Activated B cell treated with CpG ODN at 0.5 μM for 24 hours (primary cell): ENCODE results near the gene MTM1. TPM values are rescaled to one million over a fixed set of nuclear protein-coding genes. Genes with fewer than 3 reads are reported as not detected.
A peak's percentile ranks its signal among the peaks of the same experiment; 100 is the strongest.

Source experiments
- ATAC-seq: fragments of 200-7000 bp; cut with Tn5 transposase; one replicate; pipeline ENCODE4 v1.10.0; 2021; ENCODE audit warnings: low read depth, mild to moderate bottlenecking, moderate library complexity
- CTCF ChIA-PET: fragments of 350-600 bp; sonication (Branson Sonifier 250); formaldehyde crosslinking; loops from one replicate; lab custom pipeline; 2021; ENCODE audit warnings: antibody characterized with exemption; lab: Charles Lee
- POLR2A ChIA-PET: fragments of 350-600 bp; sonication (Branson Sonifier 250); formaldehyde crosslinking; loops from one replicate; lab custom pipeline; 2021; ENCODE audit warnings: antibody characterized with exemption; lab: Charles Lee
- DNase-seq: peaks from one replicate; pipeline ENCODE4 v3.0.0; 2022
- H3K27ac Mint-ChIP-seq: one replicate; pipeline ENCODE4 v1.8.0; 2020; ENCODE audit warnings: mixed read lengths
- H3K27me3 Mint-ChIP-seq: one replicate; pipeline ENCODE4 v1.8.0; 2021; ENCODE audit warnings: mixed read lengths
- H3K36me3 Mint-ChIP-seq: one replicate; pipeline ENCODE4 v1.8.0; 2021; ENCODE audit warnings: low read depth, mixed read lengths
- H3K4me1 Mint-ChIP-seq: one replicate; pipeline ENCODE4 v1.8.0; 2021; ENCODE audit warnings: mixed read lengths
- H3K4me3 Mint-ChIP-seq: one replicate; pipeline ENCODE4 v1.8.0; 2020; ENCODE audit warnings: mild to moderate bottlenecking, mixed read lengths
- H3K9me3 Mint-ChIP-seq: one replicate; pipeline ENCODE4 v1.8.0; 2020; ENCODE audit warnings: mixed read lengths
- CTCF ChIP-seq: fragments of 200-600 bp; IDR thresholded peaks from one replicate; pipeline ENCODE4 v1.8.0; 2022; ENCODE audit warnings: antibody characterized with exemption, mild to moderate bottlenecking
- intact Hi-C: fragments of 100-400 bp; cut with micrococcal nuclease; formaldehyde crosslinking; loops from one replicate; pipeline ENCODE4 v1.15.1; 2024
- total RNA-seq: library from RNA; stranded (reverse); gene quantifications from 2 replicates; pipeline ENCODE4 v1.2.3, GENCODE V29; 2022

The MTM1 gene
- total RNA-seq, 1 donor from 2014 or later = 24.4 TPM

DNA sequence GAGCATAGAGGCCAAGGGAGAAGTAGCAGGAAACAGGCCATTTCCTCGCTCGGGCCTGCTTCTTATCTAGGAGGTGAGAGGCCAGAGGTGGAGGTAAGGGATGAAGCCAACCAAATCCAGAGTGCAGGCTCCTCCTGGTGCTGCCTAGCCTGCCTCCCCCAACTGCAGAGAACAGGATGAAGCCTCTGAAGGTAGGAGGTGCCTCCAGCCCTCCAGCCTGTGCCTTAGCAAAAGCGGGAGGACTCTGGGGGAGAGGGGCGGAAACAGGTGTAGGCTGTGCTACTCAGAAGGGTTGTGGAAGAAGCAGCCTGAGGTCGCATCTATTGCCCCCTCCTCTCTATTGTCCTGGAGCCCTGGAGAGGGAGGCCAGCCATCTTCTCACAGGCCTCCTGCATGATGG is 2.9 kb upstream of the MTM1 start:
- Mint-ChIP-seq H3K27ac (no peak overlapping the region), H3K4me3 (no peak overlapping the region), H3K4me1 (peaks cover 17% of the 10 kb centered on the region), H3K36me3 (no peaks in the 10 kb centered on the region), H3K27me3 (no peaks in the 10 kb centered on the region), H3K9me3 (no peaks in the 10 kb centered on the region)
- DNase-seq = no peak
- ATAC-seq = no peak
- intact Hi-C loops = no loop called here
- CTCF ChIA-PET = no interaction called here
- no peak for TF ChIP-seq CTCF
- POLR2A ChIA-PET = no interaction called here

- intact Hi-C loops = no loop called here
- CTCF ChIA-PET = no interaction called here
- no peak overlapping the region for H3K4me3 Mint-ChIP-seq
Observed at GRCh38 chrX:150566734-150567182, 1.7 kb upstream of the MTM1 start.

GRCh38 chrX:150567645-150568319 is 639 bp upstream of the MTM1 start:
- peaks cover 37% of the 10 kb centered on the region for H3K4me1 Mint-ChIP-seq
- TF ChIP-seq CTCF = no peak
- H3K27ac Mint-ChIP-seq = peak overlapping the region; percentile 63
- peak overlapping the region; percentile 74 for H3K4me3 Mint-ChIP-seq
- ATAC-seq (no peak), DNase-seq (no peak)
- no peaks in the 10 kb centered on the region for H3K27me3 Mint-ChIP-seq
- CTCF ChIA-PET = no interaction called here
- no peaks in the 10 kb centered on the region for H3K9me3 Mint-ChIP-seq
- POLR2A ChIA-PET = interaction anchor here (0.6 to 2.7 kb wide), 11 partner anchors 14 to 1036 kb away, joined by 3 to 28 read pairs (median 4); partner anchors contain the start of genes EOLA1, MAMLD1 and MTMR1
- intact Hi-C loops = loop anchor here (2.0 kb wide), 6 partner anchors 19 to 829 kb away; partner anchors contain the start of genes MTMR1 and VMA21
- H3K36me3 Mint-ChIP-seq = no peaks in the 10 kb centered on the region

More at GRCh38 chrX:150566734-150567182, 1.7 kb upstream of the MTM1 start:
- DNase-seq = no peak
- no peaks in the 10 kb centered on the region for H3K27me3 Mint-ChIP-seq
- H3K27ac Mint-ChIP-seq = no peak overlapping the region
- no peak for TF ChIP-seq CTCF
- H3K9me3 Mint-ChIP-seq = no peaks in the 10 kb centered on the region
- peaks cover 27% of the 10 kb centered on the region for H3K4me1 Mint-ChIP-seq
- H3K36me3 Mint-ChIP-seq = no peaks in the 10 kb centered on the region
- POLR2A ChIA-PET = no interaction called here
- no peak for ATAC-seq

DNA sequence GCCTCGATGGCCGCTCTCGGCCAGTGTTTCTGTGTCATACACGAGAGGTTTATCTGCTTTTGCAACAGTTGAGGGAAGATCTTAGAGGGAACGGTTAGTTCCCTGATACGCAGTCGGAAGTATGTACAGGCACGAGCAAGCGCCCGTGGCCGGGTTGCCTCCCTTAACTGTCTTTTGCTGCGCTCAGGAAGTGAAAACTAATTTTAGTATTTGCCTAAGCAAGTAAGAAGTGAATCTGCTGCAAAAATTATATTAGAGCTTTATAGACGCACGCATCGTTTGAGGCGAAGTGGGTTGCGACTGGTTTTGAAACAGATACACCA is 695 bp downstream of the MTM1 start:
- POLR2A ChIA-PET = interaction anchor here (0.6 to 2.7 kb wide), 7 partner anchors 13 to 1064 kb away, joined by 3 to 28 read pairs (median 6); partner anchors contain the start of genes EOLA2, IDS and MTMR1
- Mint-ChIP-seq H3K9me3 (no peaks in the 10 kb centered on the region), H3K4me1 (peaks cover 51% of the 10 kb centered on the region), H3K27ac (peak overlapping the region; percentile 89), H3K4me3 (peak overlapping the region; percentile 86), H3K36me3 (no peaks in the 10 kb centered on the region), H3K27me3 (no peaks in the 10 kb centered on the region)
- CTCF ChIA-PET = interaction anchor here (1.1 kb wide), 1 partner anchor 18 kb away, joined by 6 read pairs; no protein-coding TSS in a partner anchor
- no peak for DNase-seq
- intact Hi-C loops = loop anchor here (1.0 to 2.0 kb wide), 7 partner anchors 18 to 828 kb away; partner anchors contain the start of genes CD99L2, MTMR1 and VMA21
- ATAC-seq = peak; percentile 25
- no peak for TF ChIP-seq CTCF

DNA sequence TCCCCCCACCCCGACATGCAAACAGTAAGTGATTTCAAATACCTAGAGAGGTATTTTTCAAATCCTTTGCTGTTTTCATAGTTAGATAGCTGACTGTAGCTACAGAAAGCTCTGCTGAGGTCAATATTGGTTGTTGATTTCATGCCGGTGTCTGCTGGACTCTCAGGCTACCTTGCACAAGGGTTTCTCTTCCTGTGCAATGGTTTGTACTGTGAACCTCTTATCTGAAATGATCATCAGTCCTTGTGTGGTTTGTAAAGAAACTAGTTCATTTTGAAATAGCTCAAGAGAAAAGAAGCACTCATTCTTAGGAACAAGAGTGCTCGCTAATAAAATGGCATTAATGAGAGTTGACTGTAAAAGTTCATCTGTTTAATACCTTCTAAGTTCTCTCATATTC is 2.1 kb downstream of the MTM1 start:
- Mint-ChIP-seq H3K9me3 (no peaks in the 10 kb centered on the region), H3K4me1 (peaks cover 65% of the 10 kb centered on the region), H3K36me3 (no peaks in the 10 kb centered on the region), H3K27ac (peak overlapping the region; percentile 89), H3K27me3 (no peaks in the 10 kb centered on the region), H3K4me3 (peak overlapping the region; percentile 61)
- ChIA-PET POLR2A (interaction anchor here (1.1 to 2.7 kb wide), 3 partner anchors 23 to 632 kb away, joined by 3 to 28 read pairs (median 7); partner anchors contain the start of gene EOLA2), CTCF (no interaction called here)
- ATAC-seq (no peak), DNase-seq (no peak)
- intact Hi-C loops = no loop called here
- no peak for TF ChIP-seq CTCF
